C4-2B (cell line): Measurements from ENCODE around the gene IFT122.

Experiments used
- H3K27ac ChIP-seq: fragments of 450-650 bp; 2 replicates; pipeline ENCODE4 v1.5.1; 2017
- CTCF ChIP-seq: fragments of 450-650 bp; conservative IDR thresholded peaks from 2 replicates; pipeline ENCODE4 v1.5.1; 2017; ENCODE audit warnings: mild to moderate bottlenecking
- ZFX ChIP-seq: fragments of 450-650 bp; IDR thresholded peaks from 2 replicates; pipeline ENCODE4 v1.6.1; 2017

The IFT122 gene

DNA sequence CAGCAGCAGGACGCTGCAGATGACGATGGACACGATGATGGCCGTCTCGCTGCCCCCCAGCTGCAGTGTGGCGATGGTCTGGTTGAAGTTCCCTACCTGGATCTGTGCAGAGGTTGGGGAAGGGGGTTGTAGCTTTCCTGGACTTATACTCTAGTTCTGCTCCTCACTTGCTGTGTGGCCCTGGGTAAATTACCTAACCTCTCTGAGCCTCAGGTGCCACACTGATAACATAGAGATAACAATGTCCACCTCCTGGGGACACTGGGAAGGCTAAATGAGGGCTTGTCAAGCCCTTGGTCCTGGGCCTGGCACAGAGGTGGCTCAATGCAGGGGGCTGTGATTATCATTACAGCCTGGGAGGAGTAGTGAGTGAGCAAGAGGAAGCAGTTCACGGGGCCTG, 129.8 kb downstream of the IFT122 start:
- TF ChIP-seq ZFX: no peak
- no peak for TF ChIP-seq CTCF
- no peak overlapping the region for H3K27ac ChIP-seq
